NCI-H2227 (cell line): ENCODE data around the gene NCKAP5L.

Source experiments
- DNase-seq: peaks from one replicate; lab custom pipeline; 2025; ENCODE audit not compliant: unreplicated experiment; lab: John Stamatoyannopoulos, UW

The NCKAP5L gene

DNA sequence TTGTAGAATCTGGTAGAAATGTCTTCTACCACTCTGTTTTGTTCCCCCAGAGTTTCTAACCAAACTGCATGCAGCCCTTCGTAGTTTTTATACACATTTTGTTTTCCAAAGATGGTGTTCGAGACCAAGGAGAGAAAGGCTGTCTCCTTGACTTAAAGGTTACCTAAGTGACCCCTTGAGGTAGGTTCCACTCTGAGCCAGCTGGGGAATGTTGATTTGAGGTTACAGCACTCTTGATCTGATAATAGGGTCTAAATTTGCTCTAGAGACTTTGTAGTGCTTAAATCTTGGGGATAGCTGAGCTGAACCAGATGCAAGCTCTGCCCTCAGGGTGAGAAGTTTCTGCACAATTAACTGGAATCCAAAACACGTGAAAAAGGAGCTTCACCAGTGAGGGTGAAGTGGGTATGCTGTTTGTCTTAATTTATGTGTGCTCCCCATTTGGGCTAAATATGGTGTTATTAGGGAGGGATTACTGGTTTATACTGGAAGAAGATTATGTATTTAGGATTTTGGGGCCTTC is 83.8 kb downstream of the NCKAP5L start:
- DNase-seq = no peak

DNA sequence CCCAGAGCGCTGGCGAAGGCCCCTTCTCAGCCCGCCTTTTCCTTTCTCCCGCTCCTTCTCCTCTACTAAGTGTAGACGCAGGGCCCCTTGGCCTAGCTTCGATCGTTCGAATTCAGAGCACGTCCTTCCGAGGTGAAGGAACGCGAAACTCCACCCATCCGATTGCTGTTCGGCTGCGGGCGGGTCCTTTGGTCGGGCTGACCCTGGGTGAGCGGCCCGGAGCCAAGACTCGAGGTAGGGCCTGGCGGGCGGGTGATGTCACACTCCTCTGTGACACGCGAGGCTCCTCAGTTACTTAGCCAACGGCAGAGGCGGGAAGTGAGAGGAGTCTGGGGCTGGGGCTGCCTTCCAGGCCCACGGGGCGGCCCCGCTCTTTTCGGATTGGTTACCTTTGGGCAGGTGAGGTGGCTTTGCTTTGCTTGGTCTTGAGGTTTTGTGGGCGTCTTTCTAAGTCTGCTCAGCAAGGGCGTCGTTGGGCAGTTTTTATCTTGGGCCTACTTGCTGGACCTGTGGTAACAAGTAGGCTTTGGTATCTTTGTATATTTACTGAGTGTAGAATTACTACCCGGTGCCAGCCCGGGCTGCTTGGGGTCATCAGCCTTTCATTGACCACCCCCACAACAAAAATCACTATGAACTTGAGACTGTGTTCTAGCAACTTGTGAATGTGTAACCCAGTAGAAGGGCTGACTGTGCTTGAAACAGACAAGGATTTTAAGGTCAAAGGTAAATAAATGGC is 86.2 kb downstream of the NCKAP5L start:
- peak; percentile 73 for DNase-seq
